Measurements from ENCODE around the gene VAV1.
A peak's percentile ranks its signal among the peaks of the same experiment; 100 is the strongest.
"Not testable (repeated sequence)": the region's sequence is repeated elsewhere in the genome, so short reads cannot be mapped to it uniquely, and the experiment has no call there.

VAV1 gene

GRCh38 chr19:6761053-6761676 lies 11.3 kb upstream of the VAV1 start:
- DNase-seq, result peak; percentile 52

- DNase-seq, result not testable (repeated sequence)
Observed at GRCh38 chr19:6762253-6762797, 10.2 kb upstream of the VAV1 start.

GRCh38 chr19:6765738-6766356 lies 6.7 kb upstream of the VAV1 start:
- DNase-seq, result no peak

GRCh38 chr19:6766357-6767080 lies 6.0 kb upstream of the VAV1 start:
- no peak for DNase-seq

- DNase-seq, result no peak
Observed at GRCh38 chr19:6767081-6767356, 5.5 kb upstream of the VAV1 start.

- peak; percentile 97 for DNase-seq
Observed at GRCh38 chr19:6767357-6768235, 4.9 kb upstream of the VAV1 start, which contains the start of gene SH2D3A. TSS of gene SH2D3A (minus strand) at chr19:6767435. CDS start at chr19:6763748, 3,687 bp downstream.

- no peak for DNase-seq
Observed at GRCh38 chr19:6768236-6768785, 4.2 kb upstream of the VAV1 start.

- peak; percentile 49 for DNase-seq
Observed at GRCh38 chr19:6769006-6769619, 3.4 kb upstream of the VAV1 start.

GRCh38 chr19:6771648-6772027 lies 870 bp upstream of the VAV1 start:
- not testable (repeated sequence) for DNase-seq

GRCh38 chr19:6772866-6773322 lies 386 bp downstream of the VAV1 start:
- DNase-seq, result no peak

GRCh38 chr19:6773323-6773931 lies 919 bp downstream of the VAV1 start:
- peak; percentile 74 for DNase-seq

GRCh38 chr19:6774821-6775707 lies 2.6 kb downstream of the VAV1 start:
- no peak for DNase-seq

- DNase-seq, result not testable (repeated sequence)
Observed at GRCh38 chr19:6776045-6776444, 3.5 kb downstream of the VAV1 start.

GRCh38 chr19:6776999-6777398 lies 4.5 kb downstream of the VAV1 start:
- DNase-seq, result no peak

GRCh38 chr19:6777434-6777833 lies 4.9 kb downstream of the VAV1 start:
- no peak for DNase-seq

GRCh38 chr19:6778386-6778785 lies 5.9 kb downstream of the VAV1 start:
- no peak for DNase-seq

GRCh38 chr19:6779206-6779605 lies 6.7 kb downstream of the VAV1 start:
- DNase-seq, result no peak

GRCh38 chr19:6787393-6787792 lies 14.9 kb downstream of the VAV1 start:
- no peak for DNase-seq

GRCh38 chr19:6788896-6789295 lies 16.4 kb downstream of the VAV1 start:
- DNase-seq, result no peak
